Hematopoietic multipotent progenitor cell treated with erythropoietin and hydrocortisone succinate and interleukin-3 and kit ligand, for 15 days (in vitro differentiated cells): ENCODE measurements around the gene FAR1.
"Not testable (repeated sequence)": the region's sequence is repeated elsewhere in the genome, so short reads cannot be mapped to it uniquely, and the experiment has no call there.

ENCODE experiments used
- DNase-seq: peaks from one replicate; pipeline ENCODE4 v3.0.0-alpha.2; 2015; ENCODE audit warnings: low spot score

FAR1 gene

GRCh38 chr11:13668102-13668956 is at the start of gene FAR1:
FAR1 (plus strand) TSS chr11:13668668; CDS start chr11:13694766, 26,098 bp downstream.
- DNase-seq, result peak; percentile 97

GRCh38 chr11:13620063-13620462 is 48.4 kb upstream of the FAR1 start:
- DNase-seq, result no peak

- not testable (repeated sequence) for DNase-seq
Measured at GRCh38 chr11:13626818-13627217, 41.6 kb upstream of the FAR1 start.

- DNase-seq, result not testable (repeated sequence)
Measured at GRCh38 chr11:13628634-13629033, 39.8 kb upstream of the FAR1 start.

- DNase-seq, result no peak
Measured at GRCh38 chr11:13629779-13630178, 38.7 kb upstream of the FAR1 start.

- no peak for DNase-seq
Measured at GRCh38 chr11:13635290-13635689, 33.2 kb upstream of the FAR1 start.

GRCh38 chr11:13635804-13636203 is 32.7 kb upstream of the FAR1 start:
- DNase-seq, result no peak

- no peak for DNase-seq
Measured at GRCh38 chr11:13637125-13638069, 31.1 kb upstream of the FAR1 start.

- no peak for DNase-seq
Measured at GRCh38 chr11:13638422-13638821, 30.0 kb upstream of the FAR1 start.

- no peak for DNase-seq
Measured at GRCh38 chr11:13644997-13645687, 23.3 kb upstream of the FAR1 start.

- no peak for DNase-seq
Measured at GRCh38 chr11:13647391-13647790, 21.1 kb upstream of the FAR1 start.

GRCh38 chr11:13649619-13650018 is 18.8 kb upstream of the FAR1 start:
- DNase-seq, result no peak

GRCh38 chr11:13651515-13651914 is 17.0 kb upstream of the FAR1 start:
- DNase-seq, result not testable (repeated sequence)

GRCh38 chr11:13661074-13661623 is 7.3 kb upstream of the FAR1 start:
- DNase-seq, result no peak

- DNase-seq, result no peak
Measured at GRCh38 chr11:13663631-13664071, 4.8 kb upstream of the FAR1 start.

- no peak for DNase-seq
Measured at GRCh38 chr11:13664351-13664750, 4.1 kb upstream of the FAR1 start.

- DNase-seq, result no peak
Measured at GRCh38 chr11:13666708-13667107, 1.8 kb upstream of the FAR1 start.

GRCh38 chr11:13667245-13667644 is 1.2 kb upstream of the FAR1 start:
- no peak for DNase-seq

- no peak for DNase-seq
Measured at GRCh38 chr11:13667795-13668101, 720 bp upstream of the FAR1 start.

- peak; percentile 42 for DNase-seq
Measured at GRCh38 chr11:13668957-13669521, 571 bp downstream of the FAR1 start.
